Stimulated activated CD8-positive, alpha-beta memory T cell treated with anti-CD3 and anti-CD28 coated beads, Interleukin-4, amount 100 ng/mL, for 24 hours (primary cell): ENCODE data around the gene EXT2.

Source experiments
- DNase-seq: peaks from one replicate; pipeline ENCODE4 v3.0.0-alpha.2; 2020; ENCODE audit warnings: low read depth

EXT2 gene

GRCh38 chr11:44085330-44085729 is 10.1 kb upstream of the EXT2 start:
- no peak for DNase-seq

DNA sequence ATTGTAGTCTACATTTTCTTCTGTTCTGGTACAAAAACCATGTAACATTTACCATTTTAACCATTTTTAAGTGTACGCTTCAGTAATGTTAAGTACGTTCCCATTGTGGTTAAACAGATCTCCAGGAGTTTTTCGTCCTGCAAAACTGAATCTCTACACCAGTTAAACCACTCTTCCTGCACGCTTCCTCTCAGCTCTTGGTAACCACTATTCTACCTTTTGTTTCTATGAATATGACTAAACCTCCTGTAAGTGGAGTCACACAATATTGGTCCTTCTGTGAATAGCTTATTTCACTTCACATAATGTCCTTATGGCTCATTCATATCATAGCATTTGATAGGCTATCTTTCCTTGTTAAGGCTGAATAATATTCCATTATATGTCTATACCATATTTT is 7.1 kb upstream of the EXT2 start:
- DNase-seq = no peak

- DNase-seq = no peak
These were observed 6.6 kb upstream of the EXT2 start for GRCh38 chr11:44088871-44089270.

- DNase-seq = no peak
These were observed 4.9 kb upstream of the EXT2 start for GRCh38 chr11:44090539-44090938.

- peak; percentile 56 for DNase-seq
These were observed 1.1 kb upstream of the EXT2 start for GRCh38 chr11:44094260-44094868.

DNA sequence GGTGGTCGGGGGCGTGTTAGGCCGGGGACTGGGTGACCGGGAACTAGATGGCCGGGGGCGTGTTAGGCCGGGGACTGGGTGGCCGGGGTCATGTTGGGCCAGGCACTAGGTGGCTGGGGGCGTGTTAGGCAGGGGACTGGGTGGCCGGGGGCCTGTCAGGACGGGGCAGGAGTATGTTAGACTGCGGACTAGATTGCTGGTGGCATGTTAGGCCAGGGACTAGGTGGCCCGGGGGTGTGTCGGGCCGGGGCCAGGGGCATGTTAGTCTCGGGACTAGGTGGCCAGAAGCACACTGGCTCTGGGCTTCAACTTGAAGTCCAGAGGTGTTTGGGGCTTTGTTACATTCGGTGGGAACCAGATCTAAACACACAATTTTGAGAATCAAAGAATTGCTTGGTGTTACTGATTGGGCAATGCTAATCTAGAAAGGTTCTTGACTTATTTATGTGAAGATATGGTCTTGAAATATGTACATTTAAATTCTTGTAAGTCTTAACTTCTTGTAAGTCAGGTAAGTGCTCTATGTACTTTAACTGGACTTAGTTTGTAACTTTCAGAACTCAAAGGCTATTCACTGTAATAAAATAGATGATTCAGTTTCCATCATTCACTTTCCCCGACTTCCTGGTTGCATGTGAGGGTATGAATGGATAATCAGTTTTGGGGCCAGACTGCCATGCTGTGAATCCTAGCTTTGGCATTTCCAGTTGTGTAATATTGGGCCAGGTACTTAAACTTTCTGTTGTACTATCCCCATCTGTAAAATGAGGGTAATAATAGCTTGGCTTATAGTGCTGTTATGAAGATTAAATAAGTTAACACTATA is 1.1 kb downstream of the EXT2 start:
- DNase-seq = no peak

DNA sequence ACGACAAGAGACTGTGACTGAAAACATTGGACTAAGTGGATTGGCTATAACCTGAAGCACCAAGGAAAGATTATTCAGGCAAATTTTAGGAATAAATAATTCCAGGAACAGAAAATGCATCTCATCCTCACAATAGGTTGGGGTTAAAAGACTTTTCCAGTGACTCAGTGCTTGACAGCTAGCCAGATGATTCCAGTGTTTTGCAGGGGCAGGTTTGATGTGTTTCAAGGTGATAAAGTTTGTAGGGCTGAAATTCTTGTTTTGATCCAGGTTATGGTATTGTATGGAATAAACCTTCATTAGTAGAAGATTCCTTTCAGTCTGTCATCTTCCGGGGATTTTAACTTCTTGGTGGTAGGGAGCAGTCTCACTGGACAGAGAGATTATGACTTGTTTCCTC is 2.3 kb downstream of the EXT2 start:
- no peak for DNase-seq

GRCh38 chr11:44101098-44101497 is 5.6 kb downstream of the EXT2 start:
- DNase-seq = no peak

- DNase-seq = no peak
These were observed 9.2 kb downstream of the EXT2 start for GRCh38 chr11:44104481-44105294.

- DNase-seq = no peak
These were observed 12.8 kb downstream of the EXT2 start for GRCh38 chr11:44108260-44108659.

- DNase-seq = peak; percentile 37
These were observed 14.8 kb downstream of the EXT2 start for GRCh38 chr11:44110231-44110679.

DNA sequence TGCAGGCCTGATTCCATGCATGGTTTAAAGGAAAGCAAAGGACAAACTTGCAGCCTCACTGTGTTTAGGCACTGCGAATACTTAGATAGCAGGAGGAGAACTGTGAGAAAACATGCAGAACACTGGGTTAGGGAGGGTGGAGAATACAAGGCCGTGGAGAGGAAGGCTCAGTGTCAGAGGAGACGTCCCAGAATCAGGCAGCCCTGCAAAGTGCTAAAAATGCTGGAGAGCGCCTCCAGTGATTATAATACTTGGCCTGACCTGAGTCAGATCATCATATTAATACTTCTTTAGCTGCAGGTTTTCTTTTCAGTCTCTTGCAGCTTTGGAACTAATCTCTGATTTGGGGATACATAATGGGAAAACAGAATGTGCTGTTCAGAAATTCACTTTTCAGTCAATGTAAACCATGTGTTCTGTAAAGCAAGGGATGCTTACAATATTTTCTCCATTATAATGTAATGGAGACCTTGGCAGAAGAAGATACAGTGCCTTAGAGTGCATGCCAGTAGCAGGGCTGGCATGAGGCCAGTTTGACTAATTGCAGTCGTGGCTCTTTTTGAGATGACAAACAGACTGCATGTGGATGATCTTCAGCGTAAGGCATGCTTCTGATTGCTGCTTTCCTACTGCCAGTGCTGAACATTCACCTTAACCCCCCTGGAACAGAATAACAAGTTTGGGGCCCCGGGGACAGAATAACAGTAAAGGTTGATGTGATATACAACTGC is 16.8 kb downstream of the EXT2 start:
- no peak for DNase-seq

- DNase-seq = no peak
These were observed 17.5 kb downstream of the EXT2 start for GRCh38 chr11:44113018-44113417.

DNA sequence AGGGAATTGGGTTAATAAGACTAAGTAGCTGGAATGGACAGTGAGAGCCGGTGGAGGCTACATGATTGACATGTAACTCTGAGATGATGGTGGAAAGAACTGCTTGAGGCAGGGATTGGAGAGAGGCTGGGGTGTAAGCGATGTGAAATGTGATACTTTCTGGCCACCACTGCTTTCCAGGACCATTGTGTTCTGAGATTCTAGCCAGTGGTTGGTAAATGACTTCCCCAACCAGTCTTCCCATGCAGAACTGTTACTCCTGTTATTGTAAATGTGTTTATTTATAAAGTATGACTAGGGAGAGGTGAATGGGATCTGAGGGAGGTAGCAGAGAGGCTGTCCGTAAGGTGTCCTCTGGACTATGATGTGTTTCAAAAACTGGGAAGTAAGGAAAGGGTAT is 18.1 kb downstream of the EXT2 start:
- no peak for DNase-seq

GRCh38 chr11:44116234-44116830 is 20.9 kb downstream of the EXT2 start:
- no peak for DNase-seq

DNA sequence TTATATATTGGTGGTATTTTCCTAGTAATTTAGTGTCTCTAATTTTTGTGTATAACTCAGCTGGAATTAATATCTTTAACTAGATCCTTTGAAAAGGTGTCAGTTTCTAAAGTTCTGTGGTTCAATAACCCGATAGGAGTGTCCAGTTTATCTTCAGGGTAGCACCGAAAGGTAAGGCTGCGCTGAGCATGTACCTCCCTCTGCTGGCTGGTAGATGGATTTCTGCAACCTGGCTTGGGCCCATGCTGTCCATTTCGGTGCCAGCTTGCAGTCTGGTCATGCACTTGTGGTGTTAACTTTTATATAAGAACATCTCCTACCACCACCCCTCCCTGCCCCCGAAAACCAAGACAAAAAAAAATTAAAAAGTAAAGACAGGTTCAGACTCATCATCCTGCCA is 24.7 kb downstream of the EXT2 start:
- no peak for DNase-seq

DNA sequence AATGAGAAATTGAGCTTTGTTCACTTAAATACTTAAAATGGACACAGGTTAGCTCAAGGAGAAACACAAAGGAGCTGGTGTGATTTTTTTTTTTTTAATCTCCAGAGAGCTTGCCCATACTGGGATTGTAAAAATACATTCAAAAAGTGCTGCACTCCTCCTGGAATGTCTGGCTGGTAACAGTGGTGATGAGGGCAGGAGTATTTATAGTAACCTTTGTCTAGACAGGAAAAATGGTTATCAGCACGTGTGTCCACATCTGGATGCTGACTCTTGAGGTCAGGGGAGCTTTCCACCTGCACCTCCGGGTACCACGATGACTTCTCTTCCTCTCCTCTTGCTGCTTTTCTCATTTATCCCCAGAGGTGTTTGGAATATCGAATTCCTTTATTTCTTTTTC is 30.1 kb downstream of the EXT2 start:
- DNase-seq = no peak

DNA sequence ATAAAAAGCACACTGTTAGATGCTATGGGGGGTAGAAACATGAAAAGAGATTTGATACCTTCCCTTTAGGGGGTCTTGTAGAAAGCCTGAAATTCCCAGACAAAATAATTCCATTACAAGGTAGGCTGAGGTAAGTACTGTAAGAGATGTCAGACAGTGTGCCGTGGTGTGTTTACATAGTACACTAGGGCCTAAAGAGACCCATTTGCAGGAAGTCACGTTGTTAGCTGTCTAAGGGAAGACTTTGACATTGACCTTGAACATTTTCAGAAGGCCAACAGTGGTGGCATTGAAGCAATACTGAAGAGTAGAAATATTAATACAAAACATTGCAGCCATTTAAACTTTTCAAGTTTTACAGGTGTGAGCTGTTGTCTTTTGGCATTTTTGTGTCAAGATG is 30.8 kb downstream of the EXT2 start:
- no peak for DNase-seq

GRCh38 chr11:44127130-44127529 is 31.7 kb downstream of the EXT2 start:
- no peak for DNase-seq

GRCh38 chr11:44128729-44129128 is 33.3 kb downstream of the EXT2 start:
- DNase-seq = no peak

DNA sequence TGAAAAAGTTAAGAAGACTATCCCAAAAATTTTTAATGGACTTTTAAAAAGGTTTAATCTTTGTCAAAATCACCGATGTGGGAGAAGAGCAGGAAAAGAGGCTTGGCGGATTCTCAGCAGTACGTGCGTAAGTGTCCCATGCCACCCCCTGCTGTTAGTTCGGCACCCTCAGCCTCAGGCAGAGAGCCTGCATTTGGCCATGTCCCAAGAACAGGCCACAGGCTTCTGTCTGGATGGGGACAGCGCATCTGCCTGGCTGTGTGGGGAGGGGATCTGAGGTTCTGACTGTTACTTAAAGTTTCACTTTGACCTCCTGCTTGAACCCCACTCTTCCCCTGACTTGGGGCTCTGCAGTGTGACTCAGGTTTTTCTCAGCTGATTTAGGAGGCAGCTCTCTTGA is 35.3 kb downstream of the EXT2 start:
- no peak for DNase-seq
